ENCODE measurements around the gene CRYBG1.

The CRYBG1 gene

GRCh38 chr6:106516616-106517015, 156.1 kb downstream of the CRYBG1 start:
- no peak overlapping the region for H3K9ac ChIP-seq (ENCODE audit: low read length)
- peaks cover 34% of the 10 kb centered on the region for H3K27me3 ChIP-seq (ENCODE audit: control insufficient read depth, insufficient read depth, low read length)
- H3K4me3 ChIP-seq (ENCODE audit: low read depth, low read length): no peak overlapping the region
- peaks cover 7% of the 10 kb centered on the region; the same call in 1 of the 2 replicates for H3K4me1 ChIP-seq (ENCODE audit: control insufficient read depth, insufficient read depth, low read length)
- H3K9me3 ChIP-seq (ENCODE audit: control insufficient read depth, insufficient read depth, low read depth, low read length): no peaks in the 10 kb centered on the region
- no peak overlapping the region for H3K27ac ChIP-seq (ENCODE audit: low read depth, low read length)
- H3K36me3 ChIP-seq (ENCODE audit: control insufficient read depth, insufficient read depth, low read length): no peaks in the 10 kb centered on the region

DNA sequence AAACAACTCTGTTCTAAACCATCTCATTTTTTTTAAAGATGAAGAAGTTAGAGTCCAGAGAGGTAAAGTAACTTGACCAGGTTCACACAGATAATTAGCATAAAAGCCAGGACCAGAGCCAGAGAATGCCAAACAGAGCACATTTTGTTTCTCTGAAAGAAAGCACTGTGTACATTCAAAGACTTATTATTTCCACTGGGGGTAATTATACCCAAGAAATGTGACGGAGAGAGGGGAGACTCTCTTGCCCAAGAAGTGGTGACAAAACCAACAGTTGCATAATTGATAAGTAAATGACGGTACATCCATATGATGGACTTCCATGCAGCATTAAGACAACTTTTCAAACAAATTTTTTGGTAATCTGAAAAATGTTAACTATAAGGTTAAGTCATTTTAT, 157.2 kb downstream of the CRYBG1 start:
- H3K36me3 ChIP-seq (ENCODE audit: control insufficient read depth, insufficient read depth, low read length): no peaks in the 10 kb centered on the region
- no peak overlapping the region for H3K27ac ChIP-seq (ENCODE audit: low read depth, low read length)
- H3K9me3 ChIP-seq (ENCODE audit: control insufficient read depth, insufficient read depth, low read depth, low read length): no peaks in the 10 kb centered on the region
- H3K4me1 ChIP-seq (ENCODE audit: control insufficient read depth, insufficient read depth, low read length): peaks cover 6% of the 10 kb centered on the region; the same call in 1 of the 2 replicates
- H3K27me3 ChIP-seq (ENCODE audit: control insufficient read depth, insufficient read depth, low read length): peaks cover 23% of the 10 kb centered on the region
- no peak overlapping the region for H3K4me3 ChIP-seq (ENCODE audit: low read depth, low read length)
- no peak overlapping the region for H3K9ac ChIP-seq (ENCODE audit: low read length)

GRCh38 chr6:106518748-106519147, 158.2 kb downstream of the CRYBG1 start:
- no peak overlapping the region for H3K27ac ChIP-seq (ENCODE audit: low read depth, low read length)
- H3K27me3 ChIP-seq (ENCODE audit: control insufficient read depth, insufficient read depth, low read length): peaks cover 12% of the 10 kb centered on the region
- peaks cover under 1% of the 10 kb centered on the region; the same call in 1 of the 2 replicates for H3K4me1 ChIP-seq (ENCODE audit: control insufficient read depth, insufficient read depth, low read length)
- no peaks in the 10 kb centered on the region for H3K9me3 ChIP-seq (ENCODE audit: control insufficient read depth, insufficient read depth, low read depth, low read length)
- H3K4me3 ChIP-seq (ENCODE audit: low read depth, low read length): no peak overlapping the region
- H3K9ac ChIP-seq (ENCODE audit: low read length): no peak overlapping the region
- H3K36me3 ChIP-seq (ENCODE audit: control insufficient read depth, insufficient read depth, low read length): no peaks in the 10 kb centered on the region

DNA sequence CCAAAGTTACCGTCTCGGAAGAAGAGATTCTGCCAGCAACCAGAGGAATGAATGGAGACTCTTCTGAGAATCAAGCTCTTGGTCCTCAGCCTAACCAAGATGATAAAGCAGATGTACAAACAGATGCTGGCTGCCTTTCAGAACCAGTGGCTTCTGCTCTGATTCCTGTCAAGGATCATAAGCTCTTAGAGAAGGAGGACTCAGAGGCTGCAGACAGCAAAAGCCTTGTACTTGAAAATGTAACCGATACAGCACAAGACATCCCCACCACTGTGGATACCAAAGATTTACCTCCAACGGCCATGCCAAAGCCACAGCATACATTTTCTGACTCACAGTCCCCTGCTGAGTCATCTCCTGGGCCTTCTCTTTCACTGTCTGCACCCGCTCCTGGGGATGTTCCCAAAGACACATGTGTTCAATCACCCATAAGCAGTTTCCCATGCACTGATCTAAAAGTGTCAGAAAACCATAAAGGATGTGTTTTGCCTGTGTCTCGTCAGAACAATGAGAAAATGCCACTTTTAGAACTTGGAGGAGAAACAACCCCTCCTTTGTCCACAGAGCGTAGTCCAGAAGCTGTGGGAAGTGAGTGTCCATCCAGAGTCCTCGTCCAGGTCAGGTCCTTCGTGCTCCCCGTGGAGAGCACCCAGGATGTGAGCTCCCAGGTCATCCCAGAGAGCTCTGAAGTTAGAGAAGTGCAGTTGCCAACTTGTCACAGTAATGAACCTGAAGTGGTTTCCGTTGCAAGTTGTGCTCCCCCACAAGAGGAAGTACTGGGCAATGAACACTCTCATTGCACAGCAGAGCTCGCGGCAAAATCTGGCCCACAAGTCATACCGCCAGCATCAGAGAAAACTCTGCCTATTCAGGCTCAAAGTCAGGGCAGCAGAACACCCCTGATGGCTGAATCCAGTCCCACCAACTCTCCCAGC, 159.2 kb downstream of the CRYBG1 start:
- H3K9me3 ChIP-seq (ENCODE audit: control insufficient read depth, insufficient read depth, low read depth, low read length): no peaks in the 10 kb centered on the region
- H3K27me3 ChIP-seq (ENCODE audit: control insufficient read depth, insufficient read depth, low read length): peaks cover 3% of the 10 kb centered on the region; the same call in 1 of the 2 replicates
- H3K9ac ChIP-seq (ENCODE audit: low read length): no peak overlapping the region
- no peak overlapping the region for H3K4me3 ChIP-seq (ENCODE audit: low read depth, low read length)
- H3K4me1 ChIP-seq (ENCODE audit: control insufficient read depth, insufficient read depth, low read length): no peaks in the 10 kb centered on the region
- H3K27ac ChIP-seq (ENCODE audit: low read depth, low read length): no peak overlapping the region
- no peaks in the 10 kb centered on the region for H3K36me3 ChIP-seq (ENCODE audit: control insufficient read depth, insufficient read depth, low read length)

- no peaks in the 10 kb centered on the region for H3K4me1 ChIP-seq (ENCODE audit: control insufficient read depth, insufficient read depth, low read length)
- H3K9me3 ChIP-seq (ENCODE audit: control insufficient read depth, insufficient read depth, low read depth, low read length): no peaks in the 10 kb centered on the region
- H3K4me3 ChIP-seq (ENCODE audit: low read depth, low read length): no peak overlapping the region
- H3K27me3 ChIP-seq (ENCODE audit: control insufficient read depth, insufficient read depth, low read length): no peaks in the 10 kb centered on the region
- H3K36me3 ChIP-seq (ENCODE audit: control insufficient read depth, insufficient read depth, low read length): no peaks in the 10 kb centered on the region
- no peak overlapping the region for H3K9ac ChIP-seq (ENCODE audit: low read length)
- no peak overlapping the region for H3K27ac ChIP-seq (ENCODE audit: low read depth, low read length)
Measured at GRCh38 chr6:106520711-106521401, 160.3 kb downstream of the CRYBG1 start.

GRCh38 chr6:106522562-106523250, 162.2 kb downstream of the CRYBG1 start:
- H3K4me1 ChIP-seq (ENCODE audit: control insufficient read depth, insufficient read depth, low read length): no peaks in the 10 kb centered on the region
- H3K9ac ChIP-seq (ENCODE audit: low read length): no peak overlapping the region
- no peak overlapping the region for H3K27ac ChIP-seq (ENCODE audit: low read depth, low read length)

DNA sequence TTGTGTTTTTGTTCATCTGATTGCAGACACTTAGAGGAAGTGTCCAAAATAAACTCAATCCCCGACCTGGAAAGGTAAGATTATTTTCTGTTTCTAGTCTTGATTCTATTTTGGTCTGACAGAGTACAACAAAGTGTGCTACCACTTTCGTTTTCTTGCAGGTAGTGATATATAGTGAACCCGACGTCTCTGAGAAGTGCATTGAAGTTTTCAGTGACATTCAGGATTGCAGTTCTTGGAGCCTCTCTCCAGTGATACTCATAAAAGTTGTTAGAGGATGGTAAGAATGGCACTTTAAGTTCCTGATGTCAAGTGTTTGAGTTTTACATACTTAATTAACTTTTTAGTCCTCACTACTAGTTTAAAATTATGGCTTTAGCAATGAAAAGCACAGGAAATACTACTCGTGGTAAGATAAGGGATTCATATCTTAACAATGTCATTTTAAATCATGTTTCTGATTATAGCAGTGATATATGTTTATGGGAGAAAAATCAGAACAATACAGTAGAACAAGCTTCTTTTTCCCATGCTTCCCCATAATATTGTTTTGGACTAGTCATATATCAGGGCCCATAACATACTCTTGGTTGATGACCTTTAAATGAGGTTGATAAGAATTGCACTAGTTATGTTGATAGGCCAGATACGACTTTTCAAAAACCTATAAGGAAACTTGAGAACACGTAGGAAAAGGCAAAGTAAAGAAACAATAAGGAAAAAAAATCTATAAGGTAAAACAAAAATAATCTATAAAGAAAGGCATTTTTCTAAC, 164.8 kb downstream of the CRYBG1 start:
- H3K36me3 ChIP-seq (ENCODE audit: control insufficient read depth, insufficient read depth, low read length): no peaks in the 10 kb centered on the region
- H3K4me1 ChIP-seq (ENCODE audit: control insufficient read depth, insufficient read depth, low read length): peaks cover 8% of the 10 kb centered on the region; the same call in 1 of the 2 replicates
- H3K27me3 ChIP-seq (ENCODE audit: control insufficient read depth, insufficient read depth, low read length): no peaks in the 10 kb centered on the region
- H3K9me3 ChIP-seq (ENCODE audit: control insufficient read depth, insufficient read depth, low read depth, low read length): no peaks in the 10 kb centered on the region
- no peak overlapping the region for H3K9ac ChIP-seq (ENCODE audit: low read length)
- no peak overlapping the region for H3K4me3 ChIP-seq (ENCODE audit: low read depth, low read length)
- no peak overlapping the region for H3K27ac ChIP-seq (ENCODE audit: low read depth, low read length)

More at GRCh38 chr6:106522562-106523250, 162.2 kb downstream of the CRYBG1 start:
- no peaks in the 10 kb centered on the region for H3K9me3 ChIP-seq (ENCODE audit: control insufficient read depth, insufficient read depth, low read depth, low read length)
- H3K36me3 ChIP-seq (ENCODE audit: control insufficient read depth, insufficient read depth, low read length): no peaks in the 10 kb centered on the region
- H3K27me3 ChIP-seq (ENCODE audit: control insufficient read depth, insufficient read depth, low read length): no peaks in the 10 kb centered on the region
- no peak overlapping the region for H3K4me3 ChIP-seq (ENCODE audit: low read depth, low read length)

DNA sequence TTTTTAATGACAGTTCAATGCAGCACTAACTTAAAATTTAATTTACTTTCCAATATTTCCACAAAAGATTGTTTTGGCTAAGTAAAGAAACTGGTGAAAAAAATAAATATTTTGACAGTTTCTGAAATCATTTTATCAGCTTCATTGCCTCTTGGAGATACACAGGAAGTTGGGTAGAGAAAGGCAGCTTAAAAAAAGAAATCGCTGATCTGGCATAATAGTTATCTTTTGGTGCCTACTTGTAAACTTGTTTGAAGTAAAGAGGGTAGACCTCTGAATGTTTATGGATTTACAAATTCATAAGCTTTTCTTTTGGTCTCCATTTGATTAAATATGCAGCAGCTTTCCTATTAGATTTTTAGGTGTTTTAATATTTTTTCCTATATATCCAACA, 165.4 kb downstream of the CRYBG1 start:
- Histone ChIP-seq H3K4me1 (ENCODE audit: control insufficient read depth, insufficient read depth, low read length) (peaks cover 8% of the 10 kb centered on the region; the same call in 1 of the 2 replicates), H3K9me3 (ENCODE audit: control insufficient read depth, insufficient read depth, low read depth, low read length) (no peaks in the 10 kb centered on the region), H3K36me3 (ENCODE audit: control insufficient read depth, insufficient read depth, low read length) (no peaks in the 10 kb centered on the region), H3K9ac (ENCODE audit: low read length) (no peak overlapping the region), H3K4me3 (ENCODE audit: low read depth, low read length) (no peak overlapping the region), H3K27ac (ENCODE audit: low read depth, low read length) (no peak overlapping the region), H3K27me3 (ENCODE audit: control insufficient read depth, insufficient read depth, low read length) (no peaks in the 10 kb centered on the region)

DNA sequence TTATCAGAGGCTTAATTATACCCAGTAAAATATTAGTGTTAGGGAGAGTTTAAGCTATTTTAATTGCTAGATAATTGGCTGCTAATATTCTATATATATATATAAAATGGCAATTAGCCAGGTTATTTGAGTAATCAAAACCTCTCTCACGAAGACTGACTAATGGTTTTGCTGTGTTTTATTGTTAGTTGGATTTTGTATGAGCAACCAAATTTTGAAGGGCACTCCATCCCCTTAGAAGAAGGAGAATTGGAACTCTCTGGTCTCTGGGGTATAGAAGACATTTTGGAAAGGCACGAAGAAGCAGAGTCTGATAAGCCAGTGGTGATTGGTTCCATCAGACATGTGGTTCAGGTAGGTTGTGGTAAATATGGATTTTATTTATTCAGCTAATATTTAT, 166.6 kb downstream of the CRYBG1 start:
- Histone ChIP-seq H3K4me1 (ENCODE audit: control insufficient read depth, insufficient read depth, low read length) (peaks cover 8% of the 10 kb centered on the region; the same call in 1 of the 2 replicates), H3K4me3 (ENCODE audit: low read depth, low read length) (no peak overlapping the region), H3K27ac (ENCODE audit: low read depth, low read length) (no peak overlapping the region), H3K36me3 (ENCODE audit: control insufficient read depth, insufficient read depth, low read length) (no peaks in the 10 kb centered on the region), H3K27me3 (ENCODE audit: control insufficient read depth, insufficient read depth, low read length) (no peaks in the 10 kb centered on the region), H3K9me3 (ENCODE audit: control insufficient read depth, insufficient read depth, low read depth, low read length) (no peaks in the 10 kb centered on the region), H3K9ac (ENCODE audit: low read length) (no peak overlapping the region)

DNA sequence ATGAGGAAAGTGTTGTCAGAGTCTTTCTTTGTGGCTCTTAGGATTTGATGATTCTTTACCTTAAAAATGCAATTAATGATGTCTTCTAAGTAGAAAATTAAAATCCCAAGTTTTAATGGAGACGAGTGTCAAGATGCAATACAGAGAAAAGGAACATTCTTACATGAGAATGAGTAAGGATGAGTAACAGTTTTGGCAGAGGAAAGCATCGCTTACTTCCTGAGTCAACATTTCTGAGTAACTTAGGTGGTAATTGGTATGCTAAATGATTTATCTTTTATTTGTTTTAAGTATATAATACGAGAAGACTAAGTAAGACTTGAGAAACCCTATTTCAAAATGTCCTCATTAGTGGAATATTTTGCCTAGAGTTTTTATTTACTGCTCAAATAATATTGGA, 167.5 kb downstream of the CRYBG1 start:
- H3K9me3 ChIP-seq (ENCODE audit: control insufficient read depth, insufficient read depth, low read depth, low read length): no peaks in the 10 kb centered on the region
- H3K9ac ChIP-seq (ENCODE audit: low read length): no peak overlapping the region
- H3K4me1 ChIP-seq (ENCODE audit: control insufficient read depth, insufficient read depth, low read length): peaks cover 11% of the 10 kb centered on the region; the same call in 1 of the 2 replicates
- no peaks in the 10 kb centered on the region for H3K27me3 ChIP-seq (ENCODE audit: control insufficient read depth, insufficient read depth, low read length)
- no peak overlapping the region for H3K27ac ChIP-seq (ENCODE audit: low read depth, low read length)
- no peaks in the 10 kb centered on the region for H3K36me3 ChIP-seq (ENCODE audit: control insufficient read depth, insufficient read depth, low read length)
- no peak overlapping the region for H3K4me3 ChIP-seq (ENCODE audit: low read depth, low read length)
